SK-N-SH treated with all-trans-retinoic acid at 6 μM for 48 hours (cell line): ENCODE measurements around the gene PPY.

Experiments
- ATAC-seq: fragments of 200-7000 bp; cut with Tn5 transposase; 3 replicates; pipeline ENCODE4 v1.9.1; 2020; ENCODE audit warnings: mild to moderate bottlenecking, moderate library complexity
- ARNTL ChIP-seq: fragments of 450-650 bp; formaldehyde crosslinking; IDR thresholded peaks from 2 replicates; pipeline ENCODE4 v1.5.0; 2020; ENCODE audit warnings: low read depth, mild to moderate bottlenecking, moderate library complexity, borderline replicate concordance
- BACH2 ChIP-seq: fragments of 250-450 bp; sonication (Bioruptor Pico); IDR thresholded peaks from 2 replicates; pipeline ENCODE4 v1.9.0; 2021; ENCODE audit warnings: mild to moderate bottlenecking, borderline replicate concordance
- CSDC2 ChIP-seq: fragments of 250-450 bp; sonication (Bioruptor Pico); IDR thresholded peaks from 2 replicates; pipeline ENCODE4 v1.5.0; 2020; ENCODE audit warnings: mild to moderate bottlenecking, moderate library complexity
- CSRNP3 ChIP-seq: fragments of 250-450 bp; sonication (Bioruptor Pico); IDR thresholded peaks from 2 replicates; pipeline ENCODE4 v1.5.1; 2021; ENCODE audit warnings: mild to moderate bottlenecking, moderate library complexity
- ESRRG ChIP-seq: fragments of 250-450 bp; sonication (Bioruptor Pico); IDR thresholded peaks from 2 replicates; pipeline ENCODE4 v1.6.1; 2021; ENCODE audit warnings: mild to moderate bottlenecking
- GLIS3 ChIP-seq: fragments of 250-450 bp; sonication (Bioruptor Pico); IDR thresholded peaks from 2 replicates; pipeline ENCODE4 v1.5.0; 2020; ENCODE audit warnings: mild to moderate bottlenecking, moderate library complexity
- ISL1 ChIP-seq: fragments of 250-450 bp; sonication (Bioruptor Pico); IDR thresholded peaks from 2 replicates; pipeline ENCODE4 v2.1.2; 2022; ENCODE audit warnings: mild to moderate bottlenecking, moderate library complexity
- OSR1 ChIP-seq: fragments of 250-450 bp; sonication (Bioruptor Pico); IDR thresholded peaks from 2 replicates; pipeline ENCODE4 v1.8.0; 2022; ENCODE audit warnings: moderate library complexity, mild to moderate bottlenecking, inconsistent platforms
- PATZ1 ChIP-seq: fragments of 250-450 bp; sonication (Bioruptor Pico); IDR thresholded peaks from 2 replicates; pipeline ENCODE4 v1.8.0; 2020; ENCODE audit warnings: mild to moderate bottlenecking, moderate library complexity, borderline replicate concordance
- PPARA ChIP-seq: fragments of 250-450 bp; sonication (Bioruptor Pico); IDR thresholded peaks from 2 replicates; pipeline ENCODE4 v1.5.0; 2020; ENCODE audit warnings: mild to moderate bottlenecking, borderline replicate concordance
- RARB ChIP-seq: fragments of 250-450 bp; sonication (Bioruptor Pico); IDR thresholded peaks from 2 replicates; pipeline ENCODE4 v1.8.0; 2021; ENCODE audit warnings: mild to moderate bottlenecking, moderate library complexity
- SNAI2 ChIP-seq: fragments of 250-450 bp; sonication (Bioruptor Pico); IDR thresholded peaks from 2 replicates; pipeline ENCODE4 v1.5.0; 2020; ENCODE audit warnings: mild to moderate bottlenecking, moderate library complexity
- TCF4 ChIP-seq: fragments of 250-450 bp; sonication (Bioruptor Pico); IDR thresholded peaks from 2 replicates; pipeline ENCODE4 v1.8.0; 2021; ENCODE audit warnings: mild to moderate bottlenecking, moderate library complexity, borderline replicate concordance
- TOX ChIP-seq: fragments of 250-450 bp; sonication (Bioruptor Pico); IDR thresholded peaks from 2 replicates; pipeline ENCODE4 v1.8.0; 2021; ENCODE audit warnings: mild to moderate bottlenecking, moderate library complexity, borderline replicate concordance
- ZFP3 ChIP-seq: fragments of 250-450 bp; sonication (Bioruptor Pico); IDR thresholded peaks from 2 replicates; pipeline ENCODE4 v1.5.0; 2020; ENCODE audit warnings: mild to moderate bottlenecking, moderate library complexity
- ZNF565 ChIP-seq: fragments of 450-650 bp; formaldehyde crosslinking; conservative IDR thresholded peaks from 2 replicates; pipeline ENCODE4 v1.5.0; 2020; ENCODE audit warnings: low read depth, mild to moderate bottlenecking, moderate library complexity
- ZNF70 ChIP-seq: fragments of 450-650 bp; formaldehyde crosslinking; IDR thresholded peaks from 2 replicates; pipeline ENCODE4 v1.5.0; 2020; ENCODE audit warnings: mild to moderate bottlenecking, moderate library complexity
- ZNF8 ChIP-seq: fragments of 450-650 bp; formaldehyde crosslinking; IDR thresholded peaks from 2 replicates; pipeline ENCODE4 v1.5.0; 2020; ENCODE audit warnings: mild to moderate bottlenecking, moderate library complexity
- TF ChIP-seq, protein P1 (sequence below): fragments of 250-450 bp; sonication (Bioruptor Pico); IDR thresholded peaks from 2 replicates; pipeline ENCODE4 v1.5.0; 2020; ENCODE audit warnings: mild to moderate bottlenecking, moderate library complexity
- TF ChIP-seq, protein P2 (sequence below): fragments of 250-450 bp; sonication (Bioruptor Pico); IDR thresholded peaks from 2 replicates; pipeline ENCODE4 v1.5.1; 2020; ENCODE audit warnings: low read depth, mild to moderate bottlenecking, moderate library complexity

Gene PPY

GRCh38 chr17:43917348-43918025 is 24.8 kb downstream of the PPY start (continued):
- TF ChIP-seq CSRNP3 (CRISPR knock-in tag) = no peak
- TF ChIP-seq OSR1 (CRISPR knock-in tag) = no peak
- no peak for TF ChIP-seq BACH2 (CRISPR knock-in tag)
- TF ChIP-seq ARNTL (CRISPR knock-in tag) = no peak
- no peak for TF ChIP-seq ISL1 (CRISPR knock-in tag)
- no peak for TF ChIP-seq ZNF565 (CRISPR knock-in tag)
- no peak for TF ChIP-seq TOX (CRISPR knock-in tag)
- no peak for TF ChIP-seq PPARA (CRISPR knock-in tag)
- no peak for TF ChIP-seq SNAI2 (CRISPR knock-in tag)
- TF ChIP-seq ZFP3 (CRISPR knock-in tag) = no peak
- TF ChIP-seq ESRRG (CRISPR knock-in tag) = no peak
- TF ChIP-seq GLIS3 = no peak
- no peak for TF ChIP-seq PATZ1 (CRISPR knock-in tag)
- TF ChIP-seq ZNF70 (CRISPR knock-in tag) = no peak

GRCh38 chr17:43917016-43917347 is 25.3 kb downstream of the PPY start:
- no peak for ATAC-seq
- no peak for TF ChIP-seq PATZ1 (CRISPR knock-in tag)
- no peak for TF ChIP-seq RARB (CRISPR knock-in tag)
- TF ChIP-seq, protein P1, sequence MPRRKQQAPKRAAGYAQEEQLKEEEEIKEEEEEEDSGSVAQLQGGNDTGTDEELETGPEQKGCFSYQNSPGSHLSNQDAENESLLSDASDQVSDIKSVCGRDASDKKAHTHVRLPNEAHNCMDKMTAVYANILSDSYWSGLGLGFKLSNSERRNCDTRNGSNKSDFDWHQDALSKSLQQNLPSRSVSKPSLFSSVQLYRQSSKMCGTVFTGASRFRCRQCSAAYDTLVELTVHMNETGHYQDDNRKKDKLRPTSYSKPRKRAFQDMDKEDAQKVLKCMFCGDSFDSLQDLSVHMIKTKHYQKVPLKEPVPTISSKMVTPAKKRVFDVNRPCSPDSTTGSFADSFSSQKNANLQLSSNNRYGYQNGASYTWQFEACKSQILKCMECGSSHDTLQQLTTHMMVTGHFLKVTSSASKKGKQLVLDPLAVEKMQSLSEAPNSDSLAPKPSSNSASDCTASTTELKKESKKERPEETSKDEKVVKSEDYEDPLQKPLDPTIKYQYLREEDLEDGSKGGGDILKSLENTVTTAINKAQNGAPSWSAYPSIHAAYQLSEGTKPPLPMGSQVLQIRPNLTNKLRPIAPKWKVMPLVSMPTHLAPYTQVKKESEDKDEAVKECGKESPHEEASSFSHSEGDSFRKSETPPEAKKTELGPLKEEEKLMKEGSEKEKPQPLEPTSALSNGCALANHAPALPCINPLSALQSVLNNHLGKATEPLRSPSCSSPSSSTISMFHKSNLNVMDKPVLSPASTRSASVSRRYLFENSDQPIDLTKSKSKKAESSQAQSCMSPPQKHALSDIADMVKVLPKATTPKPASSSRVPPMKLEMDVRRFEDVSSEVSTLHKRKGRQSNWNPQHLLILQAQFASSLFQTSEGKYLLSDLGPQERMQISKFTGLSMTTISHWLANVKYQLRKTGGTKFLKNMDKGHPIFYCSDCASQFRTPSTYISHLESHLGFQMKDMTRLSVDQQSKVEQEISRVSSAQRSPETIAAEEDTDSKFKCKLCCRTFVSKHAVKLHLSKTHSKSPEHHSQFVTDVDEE (CRISPR knock-in tag) = no peak
- TF ChIP-seq ZNF565 (CRISPR knock-in tag) = no peak
- no peak for TF ChIP-seq TOX (CRISPR knock-in tag)
- no peak for TF ChIP-seq ESRRG (CRISPR knock-in tag)

DNA sequence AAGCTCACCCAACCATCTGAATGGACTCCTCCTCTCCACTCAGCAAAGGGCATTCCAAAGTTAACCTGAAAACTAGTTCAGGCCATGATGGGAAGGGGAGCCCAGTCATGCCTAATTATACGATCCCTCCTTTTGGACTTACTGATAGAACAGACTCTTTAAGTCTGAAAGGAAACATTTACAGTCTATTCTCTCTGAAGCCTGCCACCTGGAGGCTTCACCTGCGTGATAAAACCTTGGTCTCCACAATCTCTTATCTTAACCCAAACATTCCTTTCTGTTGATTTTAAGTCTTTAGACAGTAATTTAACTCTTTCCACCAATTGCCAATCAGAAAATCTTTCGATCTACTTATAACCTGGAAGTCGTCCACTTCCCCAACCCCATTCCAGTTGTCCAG is 25.9 kb downstream of the PPY start:
- no peak for ATAC-seq
- TF ChIP-seq ZNF565 (CRISPR knock-in tag) (no peak), SNAI2 (CRISPR knock-in tag) (no peak), TOX (CRISPR knock-in tag) (no peak), CSDC2 (CRISPR knock-in tag) (no peak), GLIS3 (no peak), CSRNP3 (CRISPR knock-in tag) (no peak), ISL1 (CRISPR knock-in tag) (no peak), TCF4 (no peak), ZFP3 (CRISPR knock-in tag) (no peak), ZNF8 (CRISPR knock-in tag) (no peak), OSR1 (CRISPR knock-in tag) (no peak), BACH2 (CRISPR knock-in tag) (no peak)
- TF ChIP-seq, protein P2, sequence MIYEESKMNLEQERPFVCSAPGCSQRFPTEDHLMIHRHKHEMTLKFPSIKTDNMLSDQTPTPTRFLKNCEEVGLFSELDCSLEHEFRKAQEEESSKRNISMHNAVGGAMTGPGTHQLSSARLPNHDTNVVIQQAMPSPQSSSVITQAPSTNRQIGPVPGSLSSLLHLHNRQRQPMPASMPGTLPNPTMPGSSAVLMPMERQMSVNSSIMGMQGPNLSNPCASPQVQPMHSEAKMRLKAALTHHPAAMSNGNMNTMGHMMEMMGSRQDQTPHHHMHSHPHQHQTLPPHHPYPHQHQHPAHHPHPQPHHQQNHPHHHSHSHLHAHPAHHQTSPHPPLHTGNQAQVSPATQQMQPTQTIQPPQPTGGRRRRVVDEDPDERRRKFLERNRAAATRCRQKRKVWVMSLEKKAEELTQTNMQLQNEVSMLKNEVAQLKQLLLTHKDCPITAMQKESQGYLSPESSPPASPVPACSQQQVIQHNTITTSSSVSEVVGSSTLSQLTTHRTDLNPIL = no peak
- TF ChIP-seq, protein P1 (CRISPR knock-in tag) = no peak
